ENCODE data around the gene RHEB. TPM values are rescaled to one million over a fixed set of nuclear protein-coding genes. Genes with fewer than 3 reads are reported as not detected.
A peak's percentile ranks its signal among the peaks of the same experiment; 100 is the strongest.

Gene RHEB, protein sequence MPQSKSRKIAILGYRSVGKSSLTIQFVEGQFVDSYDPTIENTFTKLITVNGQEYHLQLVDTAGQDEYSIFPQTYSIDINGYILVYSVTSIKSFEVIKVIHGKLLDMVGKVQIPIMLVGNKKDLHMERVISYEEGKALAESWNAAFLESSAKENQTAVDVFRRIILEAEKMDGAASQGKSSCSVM
- total RNA-seq (2014; rRNA removed; shearing (Covaris generic)): 108 and 120 TPM in 2 replicates
- polyA plus RNA-seq (2015; cell fraction: cytosol; rRNA removed): 221 and 230 TPM in 2 replicates
- polyA plus RNA-seq (2015; cell fraction: nucleus; rRNA removed): 87.0 and 99.7 TPM in 2 replicates

DNA sequence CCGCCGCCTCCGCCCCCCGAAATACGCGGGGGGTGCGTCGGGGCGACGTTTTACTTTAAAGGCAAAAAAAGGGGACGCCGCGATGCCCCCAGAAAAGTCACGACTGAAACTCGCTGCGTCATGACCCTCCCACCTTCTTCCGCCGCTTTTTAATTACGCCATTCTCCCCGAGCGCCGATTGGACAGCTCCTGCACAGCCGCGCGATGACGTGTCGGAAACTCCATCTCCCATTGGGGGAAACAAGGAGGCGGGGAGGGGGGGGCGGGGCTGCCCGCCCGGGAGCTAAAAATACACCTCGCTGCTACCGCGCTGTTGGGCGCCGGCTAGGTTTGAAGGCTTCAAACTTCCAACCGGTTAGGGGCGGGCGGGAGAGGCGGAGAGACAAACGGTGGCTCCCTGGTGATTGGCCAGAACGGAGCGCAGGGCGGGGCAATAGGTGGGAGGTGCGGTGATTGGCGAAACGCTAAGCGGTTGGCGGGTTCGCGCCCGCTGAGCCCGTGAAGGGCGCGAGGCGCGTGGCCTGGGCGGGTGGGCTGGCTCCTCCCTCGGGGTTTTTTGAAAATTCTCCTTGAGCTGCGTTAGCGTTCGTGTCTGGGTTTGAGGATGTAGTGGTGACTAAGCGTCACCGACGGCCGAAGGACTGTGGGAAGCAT is at the start of gene RHEB:
RHEB (minus strand) TSS at position 131 of the 654 bp plus-strand sequence. CDS start 384 bp downstream, outside the sequence.
- DNase-seq (ENCODE audit: low read depth): peak; percentile 98

DNA sequence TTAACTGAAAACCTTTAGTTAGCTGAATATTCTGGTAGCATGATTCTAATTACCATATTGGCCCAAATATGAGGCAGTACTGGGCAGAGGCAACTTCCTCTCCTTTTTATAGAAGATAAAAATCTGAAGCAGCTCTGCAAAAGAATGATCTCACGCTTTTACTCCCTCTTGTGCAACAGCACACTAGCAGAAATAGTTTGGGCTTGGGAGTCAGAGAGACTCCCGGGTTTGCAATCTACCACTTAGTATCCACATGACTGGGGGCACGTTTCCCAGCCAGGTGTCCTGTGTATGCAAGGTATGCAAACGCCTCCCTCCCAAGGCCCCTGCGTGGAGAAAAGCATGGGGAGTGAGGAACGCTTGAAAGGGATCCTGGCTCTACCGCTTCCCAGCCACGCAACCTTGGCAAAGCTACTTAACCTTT is 47.2 kb upstream of the RHEB start:
- DNase-seq (ENCODE audit: low read depth): no peak

DNA sequence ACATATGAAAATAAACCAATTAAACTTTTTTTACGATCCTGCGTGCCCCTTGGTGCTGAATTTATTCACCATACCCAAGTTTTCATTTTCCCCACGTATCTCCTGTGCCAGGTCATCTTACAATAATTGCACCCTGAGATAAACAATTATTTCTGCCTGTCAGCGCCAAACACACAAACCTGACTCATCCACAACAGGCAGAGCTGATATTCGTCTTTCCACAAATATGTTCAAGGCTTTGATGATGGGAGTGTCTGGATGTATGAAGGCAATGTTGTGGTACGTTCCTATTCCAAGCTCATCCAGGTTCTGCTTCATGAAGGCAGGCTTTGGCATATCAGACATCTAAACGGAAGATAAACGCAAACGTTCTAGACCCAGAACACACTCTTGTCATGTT is 45.8 kb upstream of the RHEB start:
- DNase-seq (ENCODE audit: low read depth): no peak

GRCh38 chr7:151560243-151560642 is 40.5 kb upstream of the RHEB start:
- DNase-seq (ENCODE audit: low read depth): no peak

- no peak for DNase-seq (ENCODE audit: low read depth)
These were observed 40.0 kb upstream of the RHEB start for GRCh38 chr7:151559557-151560183.

DNA sequence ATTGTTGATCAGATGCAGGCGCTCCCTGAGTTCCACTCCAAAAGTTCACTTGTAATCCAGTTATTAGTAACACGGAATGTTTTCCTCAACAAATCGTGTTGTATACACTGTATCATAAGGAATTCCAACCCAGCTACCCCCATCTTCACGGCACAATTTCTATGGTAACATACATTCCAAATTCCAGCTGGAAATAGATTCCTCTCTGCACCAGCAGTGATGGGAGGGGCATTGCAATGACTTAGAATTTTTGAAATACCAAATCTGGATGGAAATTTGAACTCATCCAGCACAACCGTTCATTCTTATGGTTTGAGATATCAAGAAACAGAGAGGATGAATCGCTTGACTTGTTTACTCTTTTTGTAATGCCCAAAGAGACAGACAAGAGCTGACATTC is 38.9 kb upstream of the RHEB start:
- no peak for DNase-seq (ENCODE audit: low read depth)

DNA sequence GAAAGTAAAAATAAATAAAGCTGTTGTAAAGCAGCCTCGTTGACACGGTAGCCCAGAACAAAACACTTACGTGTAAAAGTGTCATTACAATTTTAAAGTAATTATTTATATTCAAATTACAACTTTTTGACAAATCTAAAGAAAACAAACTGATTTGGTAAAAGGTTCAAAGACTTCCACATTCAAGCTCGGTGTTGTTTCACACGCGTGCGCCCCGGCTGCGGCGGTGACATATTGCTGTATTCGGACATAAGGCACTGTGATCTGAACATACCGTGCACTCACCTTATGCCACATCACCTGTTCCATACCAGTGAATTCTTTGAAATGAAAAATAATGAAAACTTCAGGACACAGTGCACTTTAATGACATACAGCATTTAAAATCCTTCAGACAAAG is 36.9 kb upstream of the RHEB start:
- DNase-seq (ENCODE audit: low read depth): no peak

DNA sequence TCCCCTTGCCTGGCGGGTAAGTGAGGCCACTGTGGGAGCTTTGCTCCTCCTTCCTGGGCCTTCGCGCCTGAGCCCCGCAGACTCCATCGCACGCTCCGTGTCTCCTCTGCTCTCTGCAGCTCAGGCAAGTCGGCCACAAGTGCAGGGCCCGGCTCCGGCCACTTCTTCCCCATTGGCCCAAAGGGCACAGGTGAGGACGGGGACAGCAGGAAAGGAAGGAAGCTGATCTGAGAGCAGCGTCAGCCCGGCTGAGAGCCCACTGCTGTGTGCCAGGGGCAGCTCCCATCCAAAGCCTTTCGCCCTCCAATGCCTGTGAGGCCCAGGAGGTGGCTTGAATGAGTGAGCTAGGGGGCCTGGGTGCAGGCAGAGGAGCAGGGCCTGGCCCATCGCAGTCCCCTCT is 33.7 kb upstream of the RHEB start:
- DNase-seq (ENCODE audit: low read depth): no peak

DNA sequence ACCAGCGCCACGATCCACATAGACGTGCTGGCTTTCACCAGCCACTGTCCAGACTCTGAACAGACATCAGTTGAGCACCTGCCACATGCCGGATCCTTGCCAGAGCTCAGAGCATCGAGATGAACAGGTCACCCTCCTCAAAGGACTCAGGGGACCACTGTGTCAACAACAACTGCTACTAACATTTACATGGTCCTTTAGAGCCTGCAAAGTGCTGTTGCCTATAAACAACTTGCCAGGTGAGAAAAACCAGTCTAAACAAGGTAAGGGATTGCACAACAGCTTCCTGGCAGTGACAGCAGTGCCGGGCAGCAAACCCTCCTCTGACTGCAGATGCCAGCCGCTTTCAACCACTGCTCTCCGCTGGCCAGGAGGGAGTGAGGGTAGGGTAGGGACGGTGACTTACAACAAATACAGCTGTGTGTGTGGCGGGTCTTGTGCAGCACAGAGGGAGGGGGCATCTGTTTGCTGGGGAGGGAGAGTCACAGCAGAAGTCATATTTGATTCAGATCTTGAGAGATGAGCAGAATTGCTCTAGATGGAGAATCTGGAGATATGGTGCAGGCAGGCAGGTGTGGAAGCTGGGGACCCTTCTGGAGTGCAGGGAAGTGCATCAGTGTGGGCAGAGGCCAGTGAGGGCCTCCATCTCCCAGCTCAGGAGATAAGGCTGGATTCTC is 32.8 kb upstream of the RHEB start:
- no peak for DNase-seq (ENCODE audit: low read depth)

DNA sequence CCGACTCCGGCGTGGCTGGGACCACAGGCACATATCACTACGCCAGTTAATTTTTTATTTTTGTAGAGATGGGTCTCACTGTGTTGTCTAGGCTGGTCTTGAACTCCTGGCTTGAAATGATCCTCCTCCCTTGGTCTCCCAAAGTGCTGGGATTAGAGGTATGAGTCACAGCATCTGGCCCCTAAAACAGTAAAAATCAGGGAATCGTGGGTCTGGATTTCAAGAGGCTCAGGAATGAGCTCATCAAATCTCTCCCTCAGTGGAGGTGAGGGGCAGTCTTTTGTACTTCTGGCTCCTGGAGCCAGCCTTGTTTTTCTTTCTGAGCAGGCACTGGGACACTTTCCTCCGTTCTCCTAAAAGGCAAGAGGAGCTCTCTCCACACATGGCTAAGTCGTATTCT is 32.1 kb upstream of the RHEB start:
- DNase-seq (ENCODE audit: low read depth): no peak

DNA sequence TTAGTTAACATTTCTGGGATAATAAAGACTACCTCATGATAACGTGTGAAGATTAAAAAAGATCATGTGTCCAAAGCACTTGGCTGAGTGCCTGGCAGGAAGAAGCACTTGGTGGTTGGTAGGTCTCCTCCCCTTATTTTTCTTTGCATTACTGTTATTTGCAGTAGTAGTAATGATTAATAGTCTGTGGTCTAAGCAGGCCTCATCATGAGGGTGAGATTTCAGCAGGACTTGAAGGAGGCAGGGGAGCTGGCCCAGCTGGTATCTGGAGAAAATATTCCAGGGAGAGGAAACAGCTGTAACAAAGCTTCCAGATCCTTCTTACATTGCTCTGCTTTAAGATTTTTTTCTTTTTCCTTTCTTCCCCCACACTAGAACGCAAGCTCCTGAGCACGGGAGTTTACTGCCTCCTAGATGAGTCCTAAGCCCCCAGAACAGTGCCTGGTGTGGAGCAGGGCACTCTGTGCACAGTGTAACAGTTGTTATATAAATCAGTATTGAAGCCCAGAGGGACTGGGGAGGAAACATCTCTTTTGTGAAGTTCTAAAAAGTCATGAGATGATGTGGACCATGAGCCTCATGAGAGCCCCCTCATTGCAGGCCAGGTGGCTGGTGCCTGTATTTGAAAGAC is 31.1 kb upstream of the RHEB start:
- DNase-seq (ENCODE audit: low read depth): peak; percentile 52

- no peak for DNase-seq (ENCODE audit: low read depth)
These were observed 29.9 kb upstream of the RHEB start for GRCh38 chr7:151549644-151550043.

- DNase-seq (ENCODE audit: low read depth): no peak
These were observed 29.4 kb upstream of the RHEB start for GRCh38 chr7:151549083-151549482.

DNA sequence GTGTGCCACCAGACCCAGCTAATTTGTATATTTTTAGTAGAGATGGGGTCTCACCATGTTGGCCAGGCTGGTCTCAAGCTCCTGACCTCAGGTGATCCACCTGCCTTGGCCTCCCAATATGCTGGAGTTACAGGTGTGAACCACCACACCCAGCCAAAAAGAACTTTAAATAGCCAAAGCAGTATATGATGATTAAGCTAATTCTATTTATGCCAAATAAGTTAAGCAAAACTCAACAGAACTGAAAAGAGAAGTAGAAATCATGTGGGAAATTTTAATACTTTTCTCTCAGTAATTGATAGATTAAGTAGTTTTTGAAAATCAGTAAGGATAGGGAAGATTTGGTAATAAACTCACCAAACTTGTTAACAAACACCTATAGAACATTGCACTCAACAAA is 24.5 kb upstream of the RHEB start:
- DNase-seq (ENCODE audit: low read depth): no peak

- DNase-seq (ENCODE audit: low read depth): no peak
These were observed 23.0 kb upstream of the RHEB start for GRCh38 chr7:151542606-151543130.

DNA sequence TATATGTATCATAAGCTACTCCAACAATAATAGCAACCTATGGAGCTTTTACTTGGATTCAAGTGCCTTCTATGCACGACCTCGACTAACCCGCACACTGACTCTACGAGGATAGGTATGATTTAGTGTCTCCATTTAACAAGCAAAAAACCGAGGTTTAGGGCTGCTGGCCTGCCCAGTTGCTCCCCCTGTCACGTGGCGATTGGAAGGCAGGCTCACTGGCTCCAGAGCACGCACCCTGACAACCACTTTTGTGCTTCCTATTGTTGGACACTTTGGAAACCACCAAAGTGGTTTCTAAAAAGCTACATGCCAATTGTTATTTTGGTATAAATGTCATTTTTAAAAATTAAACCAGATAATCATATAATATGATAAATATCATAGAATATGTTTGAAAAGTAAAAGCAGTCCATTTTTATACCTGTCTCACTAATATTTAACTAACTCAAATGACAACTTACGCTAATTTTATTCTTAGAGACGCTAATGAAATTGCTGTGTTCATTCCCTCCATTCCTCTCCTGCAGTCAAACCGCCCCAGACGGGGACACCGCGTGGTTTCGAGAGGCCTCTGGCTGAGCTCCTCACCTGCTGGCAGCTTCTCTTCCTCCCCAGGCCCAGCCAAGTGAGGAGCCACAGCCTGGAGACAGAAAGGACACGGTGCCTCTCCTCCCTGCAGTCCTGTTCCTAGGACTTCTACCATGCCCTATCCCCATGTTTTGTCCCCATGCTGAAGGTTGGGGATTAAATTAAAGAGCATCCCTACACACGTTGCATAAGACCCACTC is 22.2 kb upstream of the RHEB start:
- DNase-seq (ENCODE audit: low read depth): no peak

GRCh38 chr7:151540146-151540545 is 20.5 kb upstream of the RHEB start:
- no peak for DNase-seq (ENCODE audit: low read depth)

DNA sequence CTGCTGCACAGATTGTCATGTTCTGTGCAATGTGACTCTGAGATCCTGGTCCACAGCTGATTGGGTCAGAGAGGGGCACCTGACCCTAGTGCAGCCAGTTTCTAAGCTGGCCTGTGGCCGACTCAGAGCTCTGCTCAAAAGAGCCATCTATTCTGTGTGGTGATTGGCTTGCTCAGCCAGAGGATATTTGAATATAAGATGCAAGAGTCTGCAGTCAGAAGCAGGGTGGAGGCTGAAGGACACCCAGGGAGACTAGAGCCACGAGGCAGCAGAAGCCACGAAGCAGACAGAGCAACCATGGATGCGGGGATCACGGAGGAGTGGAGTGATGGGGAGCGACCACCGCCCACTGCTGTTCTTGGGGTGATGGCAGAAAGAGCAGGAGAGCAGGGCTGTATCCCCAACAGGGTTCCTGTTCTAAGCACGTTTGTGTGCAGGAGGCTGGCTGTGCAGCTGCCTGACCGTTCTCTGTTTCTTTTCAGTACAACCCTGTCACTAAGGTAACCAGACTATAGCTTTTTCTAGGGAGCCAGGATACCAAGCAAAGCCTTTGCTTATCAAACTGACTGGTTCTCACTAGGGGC is 19.5 kb upstream of the RHEB start:
- DNase-seq (ENCODE audit: low read depth): no peak

GRCh38 chr7:151537818-151538561 is 18.3 kb upstream of the RHEB start:
- DNase-seq (ENCODE audit: low read depth): no peak

All from HT1080 (cell line).